HepG2 (cell line): ENCODE data around the gene SLC16A3. TPM values are rescaled to one million over a fixed set of nuclear protein-coding genes. Genes with fewer than 3 reads are reported as not detected.

Experiments
- ARNT ChIP-seq: fragments of 450-650 bp; IDR thresholded peaks from 2 replicates; pipeline ENCODE4 v1.6.1; 2017
- ELF3 ChIP-seq: IDR thresholded peaks from 2 replicates; pipeline ENCODE4 v1.6.1; 2016; ENCODE audit warnings: missing genetic modification reagents, missing compliant biosample characterization
- FOXA3 ChIP-seq: IDR thresholded peaks from 2 replicates; pipeline ENCODE4 v1.6.1; 2016; ENCODE audit warnings: missing genetic modification reagents, missing compliant biosample characterization
- HNRNPL ChIP-seq: fragments of 200-400 bp; formaldehyde crosslinking; IDR thresholded peaks from 2 replicates; pipeline ENCODE4 v1.6.1; 2017; ENCODE audit warnings: mild to moderate bottlenecking, low read depth, low read length
- IKZF5 ChIP-seq: IDR thresholded peaks from 2 replicates; pipeline ENCODE4 v1.6.1; 2018; ENCODE audit warnings: missing genetic modification reagents, mild to moderate bottlenecking, missing compliant biosample characterization
- KDM1A ChIP-seq: IDR thresholded peaks from 2 replicates; pipeline ENCODE4 v1.6.1; 2016; ENCODE audit warnings: missing compliant biosample characterization
- KLF15 ChIP-seq: sonication (generic); formaldehyde crosslinking; IDR thresholded peaks from 2 replicates; pipeline ENCODE4 v1.8.1; 2023; ENCODE audit warnings: borderline replicate concordance, mild to moderate bottlenecking, inconsistent platforms, missing genetic modification reagents, mixed read lengths
- MTA1 ChIP-seq: sonication (generic); formaldehyde crosslinking; IDR thresholded peaks from 2 replicates; pipeline ENCODE4 v1.4.0; 2020; ENCODE audit warnings: missing genetic modification reagents, mild to moderate bottlenecking, borderline replicate concordance
- PAXIP1 ChIP-seq: sonication (generic); formaldehyde crosslinking; conservative IDR thresholded peaks from 2 replicates; pipeline ENCODE4 v1.4.0; 2020; ENCODE audit warnings: mild to moderate bottlenecking, missing genetic modification reagents, moderate library complexity
- PRDM10 ChIP-seq: sonication (generic); formaldehyde crosslinking; IDR thresholded peaks from 2 replicates; pipeline ENCODE4 v1.4.0; 2020; ENCODE audit warnings: low read depth, missing genetic modification reagents
- SOX5 ChIP-seq: IDR thresholded peaks from 2 replicates; pipeline ENCODE4 v1.6.1; 2016; ENCODE audit warnings: borderline replicate concordance
- SP4 ChIP-seq: sonication (generic); formaldehyde crosslinking; IDR thresholded peaks from 2 replicates; pipeline ENCODE4 v1.8.1; 2023; ENCODE audit warnings: mild to moderate bottlenecking, missing genetic modification reagents
- SSRP1 ChIP-seq: IDR thresholded peaks from 2 replicates; pipeline ENCODE4 v1.6.1; 2016; ENCODE audit warnings: control low read depth
- TEF ChIP-seq: sonication (generic); formaldehyde crosslinking; IDR thresholded peaks from 2 replicates; pipeline ENCODE4 v1.5.0; 2020; ENCODE audit warnings: missing genetic modification reagents
- ZFP36L1 ChIP-seq: sonication (generic); formaldehyde crosslinking; IDR thresholded peaks from 2 replicates; pipeline ENCODE4 v1.8.0; 2022; ENCODE audit warnings: mild to moderate bottlenecking, missing genetic modification reagents, moderate library complexity
- ZNF124 ChIP-seq: sonication (generic); formaldehyde crosslinking; IDR thresholded peaks from 2 replicates; pipeline ENCODE4 v1.4.0; 2020; ENCODE audit warnings: missing genetic modification reagents
- ZNF274 ChIP-seq: sonication (generic); formaldehyde crosslinking; IDR thresholded peaks from 2 replicates; pipeline ENCODE4 v1.5.1; 2020; ENCODE audit warnings: mild to moderate bottlenecking, missing genetic modification reagents
- ZNF354B ChIP-seq: sonication (generic); formaldehyde crosslinking; IDR thresholded peaks from 2 replicates; pipeline ENCODE4 v1.8.0; 2022; ENCODE audit warnings: mild to moderate bottlenecking, missing genetic modification reagents
- ZNF460 ChIP-seq: sonication (generic); formaldehyde crosslinking; IDR thresholded peaks from 2 replicates; pipeline ENCODE4 v1.5.1; 2020; ENCODE audit warnings: missing genetic modification reagents, mild to moderate bottlenecking, borderline replicate concordance
- ZNF562 ChIP-seq: sonication (generic); formaldehyde crosslinking; IDR thresholded peaks from 2 replicates; pipeline ENCODE4 v1.8.0; 2022; ENCODE audit warnings: missing genetic modification reagents, borderline replicate concordance
- ZNF782 ChIP-seq: sonication (generic); formaldehyde crosslinking; IDR thresholded peaks from 2 replicates; pipeline ENCODE4 v1.4.0; 2020; ENCODE audit warnings: missing genetic modification reagents, mild to moderate bottlenecking, borderline replicate concordance
- ZSCAN5A ChIP-seq: sonication (generic); formaldehyde crosslinking; IDR thresholded peaks from 2 replicates; pipeline ENCODE4 v1.8.0; 2022; ENCODE audit warnings: mild to moderate bottlenecking, missing genetic modification reagents, borderline replicate concordance
- polyA plus RNA-seq, 8 experiments: library from polyadenylated mRNA; depleted of rRNA in 3 of 8; stranded (reverse) in 7 of 8; unstranded in 1 of 8; fragments of >200 nt; fragmentation: Illumina TruSeq in 4 of 8; extraction: Trizol in 4 of 8; gene quantifications; 2 replicates each; pipeline versions ENCODE4 v1.2.1 to v1.2.3, GENCODE V29; 2011 to 2016; ENCODE audit warnings: low read depth in 4 of 8, missing spikeins in 1 of 8, mixed read lengths in 1 of 8; ENCODE audit not compliant: insufficient read depth in 1 of 8
- total RNA-seq, 5 experiments: library from RNA; depleted of rRNA; stranded (reverse); fragments of >200 nt; fragmentation: Illumina TruSeq; extraction: Trizol; gene quantifications; 2 replicates each; pipeline ENCODE4 v1.2.3, GENCODE V29; 2016; ENCODE audit warnings: low read depth in 1 of 5

Gene SLC16A3
- total and polyA plus RNA-seq, 2 of the 13 experiments (the other 11 are each of a cell fraction or from before 2014, with no cell fraction given) = 242 to 349 TPM

- no peak for TF ChIP-seq ZNF562 (CRISPR knock-in tag)
- TF ChIP-seq PAXIP1 (CRISPR knock-in tag) = no peak
- TF ChIP-seq SOX5 (CRISPR knock-in tag) = no peak
- TF ChIP-seq KDM1A = no peak
- 0 out of 2 replicates have a peak, but pooled peaks have one; percentile 4 for TF ChIP-seq ZNF460
- TF ChIP-seq ZNF354B (CRISPR knock-in tag) = no peak
- peak; percentile 28; the same call in 1 of the 2 replicates for TF ChIP-seq SSRP1 (CRISPR knock-in tag)
- TF ChIP-seq FOXA3 (CRISPR knock-in tag) = no peak
- TF ChIP-seq ZFP36L1 (CRISPR knock-in tag) = no peak
- TF ChIP-seq IKZF5 (CRISPR knock-in tag) = no peak
- TF ChIP-seq ZNF274 = no peak
- no peak for TF ChIP-seq KLF15 (CRISPR knock-in tag)
- TF ChIP-seq ZNF124 (CRISPR knock-in tag) = no peak
- 0 out of 2 replicates have a peak, but pooled peaks have one; percentile 21 for TF ChIP-seq HNRNPL
- TF ChIP-seq ZSCAN5A (CRISPR knock-in tag) = no peak
- TF ChIP-seq ZNF782 (CRISPR knock-in tag) = no peak
- TF ChIP-seq PRDM10 = 0 out of 2 replicates have a peak, but pooled peaks have one; percentile 6
- TF ChIP-seq ARNT = no peak
- no peak; the same call in 1 of the 2 replicates for TF ChIP-seq SP4 (CRISPR knock-in tag)
- TF ChIP-seq ELF3 = no peak; the same call in 1 of the 2 replicates
- TF ChIP-seq TEF (CRISPR knock-in tag) = no peak
- TF ChIP-seq MTA1 (CRISPR knock-in tag) = no peak
These were observed 6.9 kb downstream of the SLC16A3 start (continued) for GRCh38 chr17:82235775-82236141.
